ENCODE measurements around the gene PIP4P1.

The PIP4P1 gene

DNA sequence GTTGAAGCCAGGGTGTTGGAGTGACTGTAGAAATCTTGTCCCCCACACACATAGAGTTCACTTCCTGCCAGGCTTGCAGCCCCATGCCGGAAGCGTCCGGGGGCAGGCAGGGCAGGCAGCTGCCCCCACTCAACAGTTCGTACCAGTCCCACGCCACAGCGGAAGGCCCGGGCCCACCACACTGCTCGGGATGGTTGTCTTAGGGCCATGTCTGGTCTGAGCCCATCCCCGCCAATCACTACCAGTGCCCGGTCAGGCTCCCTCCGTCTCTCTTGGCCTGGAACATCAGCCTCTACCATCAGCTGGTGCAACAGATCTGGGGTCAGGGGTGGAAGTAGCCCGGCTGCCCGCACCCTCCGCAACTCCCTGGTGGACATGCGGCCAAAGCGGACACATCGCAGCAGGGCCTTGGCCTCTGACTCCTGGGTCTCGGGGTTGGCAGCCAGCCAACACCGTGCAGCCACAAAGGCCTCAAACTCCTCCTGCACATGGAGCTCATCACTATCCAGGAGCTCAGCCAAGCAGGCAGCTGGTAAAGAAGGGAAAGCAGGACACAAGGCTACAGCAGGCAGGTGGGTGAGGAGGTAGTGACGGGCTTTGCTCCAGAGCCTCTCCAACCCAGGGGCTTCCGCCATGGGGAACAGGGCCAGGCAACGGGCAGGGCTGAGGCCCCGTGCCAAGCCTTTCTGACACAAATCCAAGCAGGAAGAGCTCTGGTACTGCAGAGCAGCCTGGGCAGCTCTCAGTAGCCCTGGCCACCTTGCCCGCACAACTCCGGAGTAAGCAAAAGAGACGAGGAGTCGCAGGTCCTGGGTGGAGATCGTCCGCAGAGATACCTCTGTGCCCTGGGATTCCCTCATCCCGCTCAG, 31.2 kb downstream of the PIP4P1 start:
- no peak overlapping the region for H3K27ac ChIP-seq (ENCODE audit: low read length)
- H3K27me3 ChIP-seq (ENCODE audit: insufficient read depth, low read length) = no peaks in the 10 kb centered on the region

DNA sequence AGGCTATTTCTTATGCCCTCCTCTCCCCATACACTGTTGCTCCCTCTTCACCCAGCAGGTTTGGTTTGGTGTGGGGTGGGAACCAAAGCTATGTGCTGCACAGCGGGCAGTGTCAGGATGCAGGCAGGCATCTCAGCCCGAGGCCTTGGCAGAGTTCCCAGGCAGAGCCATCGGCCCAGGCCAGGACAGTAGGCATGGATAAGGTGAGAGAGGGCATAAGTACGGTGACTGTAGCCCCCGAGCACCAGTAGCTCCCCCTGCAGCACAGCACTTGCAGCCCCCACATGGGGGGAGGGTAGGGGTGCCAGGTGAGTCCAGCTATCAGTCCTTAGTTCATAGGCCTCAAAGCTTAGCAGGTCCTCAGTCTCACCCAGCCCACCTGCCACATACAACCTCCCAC, 32.4 kb downstream of the PIP4P1 start:
- Histone ChIP-seq H3K4me1 (ENCODE audit: insufficient read depth, low read length) (peaks cover 3% of the 10 kb centered on the region), H3K36me3 (ENCODE audit: insufficient read depth, low read depth, low read length) (no peaks in the 10 kb centered on the region), H3K27ac (ENCODE audit: low read length) (no peak overlapping the region), H3K4me3 (ENCODE audit: low read length) (no peak overlapping the region), H3K9ac (ENCODE audit: low read depth, low read length) (no peak overlapping the region), H3K27me3 (ENCODE audit: insufficient read depth, low read length) (no peaks in the 10 kb centered on the region), H3K9me3 (ENCODE audit: insufficient read depth, low read depth, low read length) (no peaks in the 10 kb centered on the region)

More for the DNA sequence above, 31.2 kb downstream of the PIP4P1 start:
- Histone ChIP-seq H3K4me1 (ENCODE audit: insufficient read depth, low read length) (peaks cover 3% of the 10 kb centered on the region), H3K9me3 (ENCODE audit: insufficient read depth, low read depth, low read length) (no peaks in the 10 kb centered on the region), H3K4me3 (ENCODE audit: low read length) (no peak overlapping the region), H3K36me3 (ENCODE audit: insufficient read depth, low read depth, low read length) (no peaks in the 10 kb centered on the region), H3K9ac (ENCODE audit: low read depth, low read length) (no peak overlapping the region)

DNA sequence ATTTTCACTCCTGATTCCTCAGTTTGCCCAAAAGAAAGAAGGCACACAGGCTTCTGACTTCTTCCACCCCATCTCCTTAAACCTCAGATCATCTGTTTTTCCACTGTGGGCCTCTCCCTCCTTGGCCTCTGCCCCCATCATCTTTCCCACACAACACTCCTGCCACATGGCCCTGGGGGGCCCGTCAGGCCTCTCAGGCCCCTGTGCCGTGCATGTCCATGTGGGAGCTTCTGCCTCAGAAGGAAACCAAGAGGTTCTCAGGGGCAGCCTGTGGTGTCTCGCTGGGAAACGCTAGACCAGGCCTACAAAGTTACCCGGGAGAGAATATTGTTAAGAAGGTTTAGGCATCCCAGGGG, 33.2 kb downstream of the PIP4P1 start:
- Histone ChIP-seq H3K4me1 (ENCODE audit: insufficient read depth, low read length) (peaks cover 3% of the 10 kb centered on the region), H3K4me3 (ENCODE audit: low read length) (no peak overlapping the region), H3K27ac (ENCODE audit: low read length) (no peak overlapping the region), H3K9me3 (ENCODE audit: insufficient read depth, low read depth, low read length) (no peaks in the 10 kb centered on the region), H3K27me3 (ENCODE audit: insufficient read depth, low read length) (no peaks in the 10 kb centered on the region), H3K9ac (ENCODE audit: low read depth, low read length) (no peak overlapping the region), H3K36me3 (ENCODE audit: insufficient read depth, low read depth, low read length) (no peaks in the 10 kb centered on the region)

DNA sequence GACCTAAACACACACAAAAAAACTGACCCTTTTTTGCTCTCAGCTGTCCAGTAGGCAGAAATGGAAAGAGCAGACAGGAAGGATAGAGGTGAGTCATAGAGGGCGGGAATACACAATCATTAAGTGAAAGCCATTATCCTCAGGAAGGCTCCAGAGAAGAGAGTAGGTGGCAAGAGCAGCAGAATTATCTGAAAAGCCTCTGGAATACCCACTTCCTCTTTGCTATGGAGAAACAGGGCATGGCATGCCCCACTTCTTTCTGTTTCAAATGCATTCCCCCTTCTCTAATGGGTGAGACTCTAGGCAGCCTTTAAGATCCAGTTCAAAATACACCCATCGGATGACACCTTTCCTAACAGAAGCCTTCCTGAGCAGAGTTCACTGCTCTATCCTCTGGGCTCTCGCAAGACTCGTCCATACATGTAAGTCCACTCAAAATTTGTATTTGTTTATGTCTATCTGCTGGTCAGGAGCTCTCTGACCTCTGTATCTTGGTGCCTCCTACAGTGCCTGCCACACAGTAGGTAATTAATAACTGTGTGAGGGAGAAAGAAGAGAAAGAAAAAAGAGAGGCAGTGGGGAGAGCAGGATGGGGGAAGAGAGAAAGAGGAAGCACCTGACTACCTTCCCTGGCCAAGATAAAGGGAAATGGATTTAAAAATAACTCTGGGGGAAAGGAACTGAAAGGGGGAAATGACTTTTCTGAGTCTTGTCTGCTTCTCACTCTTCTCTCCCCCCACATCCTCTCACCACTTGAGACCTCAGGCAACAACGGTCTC, 33.8 kb downstream of the PIP4P1 start:
- H3K27ac ChIP-seq (ENCODE audit: low read length) = no peak overlapping the region
- H3K9ac ChIP-seq (ENCODE audit: low read depth, low read length) = no peak overlapping the region

DNA sequence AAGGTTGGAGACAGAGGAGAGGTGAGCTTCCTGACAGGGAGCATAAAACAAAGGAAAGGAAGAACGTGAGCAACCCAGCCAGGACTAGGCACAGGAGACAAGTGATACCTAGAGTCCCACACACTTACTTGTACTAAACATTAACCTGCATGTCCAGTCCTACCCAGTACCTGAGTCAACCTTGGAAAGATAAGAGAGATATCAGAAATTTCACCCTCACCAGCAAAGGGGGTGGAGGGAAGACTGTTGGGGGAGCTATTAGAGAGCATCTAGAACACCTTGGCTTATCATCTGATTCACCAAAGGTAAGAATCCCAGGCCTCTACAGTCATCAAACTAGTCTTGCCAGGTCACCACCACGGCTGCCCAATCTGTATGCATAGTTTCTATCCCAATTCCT, 36.4 kb downstream of the PIP4P1 start:
- no peak overlapping the region for H3K27ac ChIP-seq (ENCODE audit: low read length)
- H3K27me3 ChIP-seq (ENCODE audit: insufficient read depth, low read length) = no peaks in the 10 kb centered on the region
- no peaks in the 10 kb centered on the region for H3K9me3 ChIP-seq (ENCODE audit: insufficient read depth, low read depth, low read length)
- H3K4me3 ChIP-seq (ENCODE audit: low read length) = no peak overlapping the region
- H3K4me1 ChIP-seq (ENCODE audit: insufficient read depth, low read length) = peaks cover 3% of the 10 kb centered on the region
- H3K9ac ChIP-seq (ENCODE audit: low read depth, low read length) = no peak overlapping the region
- H3K36me3 ChIP-seq (ENCODE audit: insufficient read depth, low read depth, low read length) = no peaks in the 10 kb centered on the region

More for the DNA sequence above, 33.8 kb downstream of the PIP4P1 start:
- H3K27me3 ChIP-seq (ENCODE audit: insufficient read depth, low read length) = no peaks in the 10 kb centered on the region
- H3K4me1 ChIP-seq (ENCODE audit: insufficient read depth, low read length) = peaks cover 3% of the 10 kb centered on the region
- no peaks in the 10 kb centered on the region for H3K9me3 ChIP-seq (ENCODE audit: insufficient read depth, low read depth, low read length)
- H3K36me3 ChIP-seq (ENCODE audit: insufficient read depth, low read depth, low read length) = no peaks in the 10 kb centered on the region
- no peak overlapping the region for H3K4me3 ChIP-seq (ENCODE audit: low read length)

DNA sequence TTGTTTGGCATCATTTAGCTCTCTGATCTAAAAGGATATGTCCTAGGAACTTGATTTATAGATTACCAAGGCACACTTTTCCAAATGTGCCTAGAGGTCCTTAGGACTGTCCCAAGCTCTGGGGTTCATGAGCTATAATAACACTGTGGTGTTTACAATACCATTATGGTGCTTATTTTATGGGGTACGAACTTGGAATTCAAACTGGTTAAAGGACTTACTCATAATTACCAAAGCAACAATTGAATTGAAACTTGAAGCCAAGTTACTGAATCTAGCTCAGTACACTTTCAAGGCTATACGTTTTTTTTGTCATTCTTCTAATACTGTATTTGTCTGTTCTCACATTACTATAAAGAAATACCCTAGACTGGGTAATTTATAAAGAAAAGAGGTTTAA, 38.3 kb downstream of the PIP4P1 start:
- no peaks in the 10 kb centered on the region for H3K36me3 ChIP-seq (ENCODE audit: insufficient read depth, low read depth, low read length)
- no peaks in the 10 kb centered on the region for H3K9me3 ChIP-seq (ENCODE audit: insufficient read depth, low read depth, low read length)
- H3K4me1 ChIP-seq (ENCODE audit: insufficient read depth, low read length) = peaks cover 3% of the 10 kb centered on the region
- H3K27ac ChIP-seq (ENCODE audit: low read length) = no peak overlapping the region
- H3K4me3 ChIP-seq (ENCODE audit: low read length) = no peak overlapping the region
- H3K27me3 ChIP-seq (ENCODE audit: insufficient read depth, low read length) = no peaks in the 10 kb centered on the region
- H3K9ac ChIP-seq (ENCODE audit: low read depth, low read length) = no peak overlapping the region

DNA sequence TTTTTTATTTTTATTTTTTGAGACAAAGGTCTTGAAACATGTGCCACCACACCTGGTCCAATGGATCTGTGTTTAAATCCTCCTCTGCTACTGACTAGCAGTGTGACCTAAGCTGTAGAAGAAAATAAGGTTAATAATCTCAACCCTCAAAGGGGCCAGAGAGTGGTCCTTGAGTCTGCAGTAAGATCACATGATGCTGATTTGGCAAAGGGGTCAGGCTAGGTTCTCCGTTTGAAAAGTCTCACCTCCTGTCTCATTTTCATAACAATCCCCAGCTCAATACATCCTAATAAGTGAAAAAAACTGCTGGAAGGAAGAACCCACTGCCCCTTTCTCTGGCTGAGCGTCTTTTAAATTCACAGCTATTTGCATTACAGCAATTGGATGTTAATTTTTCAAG, 40.0 kb downstream of the PIP4P1 start:
- Histone ChIP-seq H3K36me3 (ENCODE audit: insufficient read depth, low read depth, low read length) (no peaks in the 10 kb centered on the region), H3K9me3 (ENCODE audit: insufficient read depth, low read depth, low read length) (no peaks in the 10 kb centered on the region), H3K9ac (ENCODE audit: low read depth, low read length) (peak overlapping the region; percentile 16; the same call in 1 of the 2 replicates), H3K4me1 (ENCODE audit: insufficient read depth, low read length) (peaks cover under 1% of the 10 kb centered on the region; the same call in 1 of the 2 replicates), H3K27ac (ENCODE audit: low read length) (no peak overlapping the region), H3K4me3 (ENCODE audit: low read length) (peak overlapping the region; percentile 0; the same call in 1 of the 2 replicates), H3K27me3 (ENCODE audit: insufficient read depth, low read length) (no peaks in the 10 kb centered on the region)

DNA sequence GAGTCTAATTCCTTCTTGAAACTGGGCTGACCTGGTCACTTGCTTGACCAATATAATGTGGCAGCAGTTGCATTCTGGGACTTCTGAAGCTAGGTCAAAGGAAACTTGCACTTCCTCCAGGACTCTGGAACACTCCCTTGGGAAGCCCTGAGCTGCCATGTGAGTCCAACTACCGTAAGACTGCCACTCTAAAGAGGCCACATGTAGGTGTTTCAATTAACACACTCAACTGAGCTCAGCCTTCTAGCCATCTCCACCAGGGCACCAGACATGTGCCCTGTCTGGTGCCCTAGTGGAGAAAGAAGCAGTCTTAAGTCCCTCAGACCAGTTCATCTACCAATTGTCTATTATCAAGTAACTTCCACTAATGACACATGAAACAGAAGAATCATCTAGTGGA, 41.8 kb downstream of the PIP4P1 start:
- Histone ChIP-seq H3K36me3 (ENCODE audit: insufficient read depth, low read depth, low read length) (no peaks in the 10 kb centered on the region), H3K4me3 (ENCODE audit: low read length) (no peak overlapping the region), H3K27me3 (ENCODE audit: insufficient read depth, low read length) (peaks cover under 1% of the 10 kb centered on the region; the same call in 1 of the 2 replicates), H3K27ac (ENCODE audit: low read length) (no peak overlapping the region), H3K9me3 (ENCODE audit: insufficient read depth, low read depth, low read length) (no peaks in the 10 kb centered on the region), H3K9ac (ENCODE audit: low read depth, low read length) (no peak overlapping the region), H3K4me1 (ENCODE audit: insufficient read depth, low read length) (peaks cover 3% of the 10 kb centered on the region; the same call in 1 of the 2 replicates)

DNA sequence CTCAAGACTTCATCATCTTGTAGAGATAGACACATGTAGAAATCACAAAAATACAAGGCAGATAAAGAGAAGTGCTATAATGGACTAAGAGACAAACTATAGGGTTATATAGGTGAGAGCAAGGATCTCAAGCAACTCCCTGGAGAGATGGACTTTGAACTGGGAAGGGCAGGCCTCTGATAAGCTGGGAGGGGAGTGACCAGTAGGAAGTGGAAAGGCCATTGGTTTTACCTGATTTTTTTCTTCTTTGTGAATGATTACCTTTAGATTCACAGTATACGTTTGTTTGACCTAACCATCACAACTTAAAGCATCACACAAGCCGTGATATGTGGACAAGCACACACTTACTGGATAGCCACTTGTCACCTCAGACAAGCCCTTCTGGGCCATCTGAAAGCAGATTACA, 42.7 kb downstream of the PIP4P1 start:
- no peaks in the 10 kb centered on the region for H3K36me3 ChIP-seq (ENCODE audit: insufficient read depth, low read depth, low read length)
- H3K9ac ChIP-seq (ENCODE audit: low read depth, low read length) = no peak overlapping the region
- no peaks in the 10 kb centered on the region for H3K9me3 ChIP-seq (ENCODE audit: insufficient read depth, low read depth, low read length)
- H3K4me3 ChIP-seq (ENCODE audit: low read length) = no peak overlapping the region
- no peak overlapping the region for H3K27ac ChIP-seq (ENCODE audit: low read length)
- peaks cover 7% of the 10 kb centered on the region; the same call in 1 of the 2 replicates for H3K27me3 ChIP-seq (ENCODE audit: insufficient read depth, low read length)
- H3K4me1 ChIP-seq (ENCODE audit: insufficient read depth, low read length) = peaks cover 3% of the 10 kb centered on the region; the same call in 1 of the 2 replicates

DNA sequence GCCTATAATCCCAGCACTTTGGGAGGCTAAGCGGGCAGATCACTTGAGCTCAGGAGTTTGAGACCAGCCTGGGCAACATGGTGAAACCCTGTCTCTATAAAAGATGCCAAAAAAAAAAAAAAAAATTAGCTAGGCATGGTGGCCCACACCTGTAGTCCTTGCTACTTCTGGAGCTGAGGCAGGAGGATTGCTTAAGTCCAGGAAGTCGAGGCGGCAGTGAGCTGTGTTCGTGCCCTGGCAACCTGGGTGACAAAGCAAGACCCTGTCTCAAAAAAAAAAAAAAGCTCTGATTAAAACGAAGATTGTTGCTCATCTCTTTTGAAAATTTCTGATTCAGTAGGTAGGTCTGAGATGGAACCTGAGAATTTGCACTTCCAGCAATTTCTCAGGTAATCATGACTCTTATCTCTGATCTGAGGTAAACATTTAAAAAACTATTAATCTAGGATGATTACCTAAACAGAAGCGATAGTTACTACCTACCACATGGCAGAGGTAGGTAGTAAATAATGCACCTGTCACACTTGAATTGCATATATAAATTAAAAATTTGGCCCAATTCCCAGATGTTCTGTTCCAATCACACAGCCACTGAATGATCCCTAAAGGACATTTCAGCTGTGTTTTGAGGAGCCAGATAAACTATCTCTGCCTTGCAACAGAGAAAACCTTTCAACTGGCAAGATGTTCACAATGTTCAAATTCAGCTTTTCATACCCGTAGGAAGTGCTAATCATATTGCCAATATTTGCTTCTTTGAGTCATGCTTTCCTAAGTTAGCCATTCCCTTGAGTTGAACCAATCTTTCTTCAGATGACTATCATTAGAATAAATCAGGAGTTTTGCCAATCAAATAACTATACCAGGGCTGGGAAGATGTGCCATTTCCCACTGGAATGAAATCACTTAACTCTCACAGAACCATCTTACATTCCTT, 43.7 kb downstream of the PIP4P1 start:
- Histone ChIP-seq H3K27ac (ENCODE audit: low read length) (no peak overlapping the region), H3K9me3 (ENCODE audit: insufficient read depth, low read depth, low read length) (no peaks in the 10 kb centered on the region), H3K27me3 (ENCODE audit: insufficient read depth, low read length) (peaks cover 7% of the 10 kb centered on the region; the same call in 1 of the 2 replicates), H3K4me1 (ENCODE audit: insufficient read depth, low read length) (peaks cover 3% of the 10 kb centered on the region; the same call in 1 of the 2 replicates), H3K36me3 (ENCODE audit: insufficient read depth, low read depth, low read length) (no peaks in the 10 kb centered on the region), H3K4me3 (ENCODE audit: low read length) (no peak overlapping the region), H3K9ac (ENCODE audit: low read depth, low read length) (no peak overlapping the region)

DNA sequence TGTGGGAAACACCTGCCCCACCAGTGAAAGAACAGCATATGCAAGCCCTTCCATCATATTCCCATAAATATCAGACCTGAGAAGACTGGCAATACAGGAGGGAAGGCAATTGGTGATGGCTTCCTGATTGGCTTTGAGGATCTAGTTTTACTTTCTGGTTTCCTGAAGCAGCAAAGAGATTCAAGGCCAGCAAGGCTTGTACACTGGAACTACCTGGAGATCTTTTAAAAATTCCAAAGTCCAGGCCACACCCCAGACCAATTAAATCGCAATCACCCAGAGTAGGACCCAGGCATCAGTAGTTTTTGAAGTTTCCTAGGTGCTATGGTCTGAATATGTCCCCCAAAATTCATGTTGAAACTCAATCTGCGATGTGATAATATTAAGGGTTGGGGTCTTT, 45.0 kb downstream of the PIP4P1 start:
- Histone ChIP-seq H3K36me3 (ENCODE audit: insufficient read depth, low read depth, low read length) (no peaks in the 10 kb centered on the region), H3K27ac (ENCODE audit: low read length) (no peak overlapping the region), H3K4me3 (ENCODE audit: low read length) (no peak overlapping the region)

More for the DNA sequence above, 45.0 kb downstream of the PIP4P1 start:
- Histone ChIP-seq H3K9ac (ENCODE audit: low read depth, low read length) (no peak overlapping the region), H3K27me3 (ENCODE audit: insufficient read depth, low read length) (peaks cover 7% of the 10 kb centered on the region; the same call in 1 of the 2 replicates), H3K4me1 (ENCODE audit: insufficient read depth, low read length) (peaks cover 8% of the 10 kb centered on the region; the same call in 1 of the 2 replicates), H3K9me3 (ENCODE audit: insufficient read depth, low read depth, low read length) (no peaks in the 10 kb centered on the region)
